HFFc6 (cell line): ENCODE data around the gene LRRTM4. TPM values are rescaled to one million over a fixed set of nuclear protein-coding genes. Genes with fewer than 3 reads are reported as not detected.

ENCODE experiments used
- DNase-seq: peaks from one replicate; pipeline ENCODE4 v3.0.0-alpha.2; 2018
- H3K27ac Mint-ChIP-seq: 2 replicates; pipeline ENCODE4 v1.8.0; 2020; ENCODE audit warnings: mild to moderate bottlenecking, mixed read lengths
- H3K27me3 Mint-ChIP-seq: 2 replicates; pipeline ENCODE4 v1.8.0; 2021; ENCODE audit warnings: mild to moderate bottlenecking, moderate library complexity, mixed read lengths; ENCODE audit not compliant: insufficient read depth
- H3K36me3 Mint-ChIP-seq: 2 replicates; pipeline ENCODE4 v1.8.0; 2021; ENCODE audit warnings: low read depth, mixed read lengths
- H3K4me1 Mint-ChIP-seq: 2 replicates; pipeline ENCODE4 v1.8.0; 2020; ENCODE audit warnings: low read depth, mixed read lengths
- H3K4me3 Mint-ChIP-seq: 2 replicates; pipeline ENCODE4 v1.8.0; 2020; ENCODE audit warnings: mild to moderate bottlenecking, moderate library complexity, mixed read lengths
- H3K9me3 Mint-ChIP-seq: 2 replicates; pipeline ENCODE4 v1.8.0; 2020; ENCODE audit warnings: mild to moderate bottlenecking, mixed read lengths
- CTCF ChIP-seq: fragments of 200-600 bp; sonication (generic); IDR thresholded peaks from 2 replicates; pipeline ENCODE4 v1.5.0; 2021; ENCODE audit warnings: antibody characterized with exemption, mild to moderate bottlenecking
- total RNA-seq, 6 experiments: library from RNA; stranded (reverse); fragmentation: NEBNext Ultra II Directional; extraction: Animal tissue kit (Norgen Biotek cat#: 25700); gene quantifications; 2 replicates in 1 of 6; 3 replicates in 5 of 6; pipeline ENCODE4 v1.2.3, GENCODE V29; 2021

Gene LRRTM4
- total RNA-seq, 6 experiments from 2014 or later: not detected

GRCh38 chr2:77519888-77520506 lies 2.2 kb downstream of the LRRTM4 start:
- Mint-ChIP-seq H3K4me3 (no peak overlapping the region), H3K4me1 (no peaks in the 10 kb centered on the region), H3K27ac (no peak overlapping the region), H3K9me3 (peaks cover 14% of the 10 kb centered on the region), H3K27me3 (no peaks in the 10 kb centered on the region; the same call in none of the 2 replicates), H3K36me3 (no peaks in the 10 kb centered on the region)
- no peak for TF ChIP-seq CTCF
- no peak for DNase-seq

- H3K4me1 Mint-ChIP-seq: no peaks in the 10 kb centered on the region
- TF ChIP-seq CTCF: no peak
- H3K27ac Mint-ChIP-seq: no peak overlapping the region
- no peak for DNase-seq
- H3K4me3 Mint-ChIP-seq: no peak overlapping the region
- H3K36me3 Mint-ChIP-seq: no peaks in the 10 kb centered on the region
- peaks cover 11% of the 10 kb centered on the region for H3K9me3 Mint-ChIP-seq
- H3K27me3 Mint-ChIP-seq: no peaks in the 10 kb centered on the region; the same call in none of the 2 replicates
Measured at GRCh38 chr2:77519164-77519887, 2.9 kb downstream of the LRRTM4 start.

- no peaks in the 10 kb centered on the region for H3K36me3 Mint-ChIP-seq
- no peaks in the 10 kb centered on the region; the same call in none of the 2 replicates for H3K27me3 Mint-ChIP-seq
- no peak for DNase-seq
- no peak overlapping the region for H3K27ac Mint-ChIP-seq
- no peaks in the 10 kb centered on the region for H3K4me1 Mint-ChIP-seq
- H3K4me3 Mint-ChIP-seq: no peak overlapping the region
- no peak for TF ChIP-seq CTCF
- peaks cover 11% of the 10 kb centered on the region for H3K9me3 Mint-ChIP-seq
Measured at GRCh38 chr2:77518311-77518710, 3.9 kb downstream of the LRRTM4 start.

GRCh38 chr2:77513191-77513590 lies 9.0 kb downstream of the LRRTM4 start:
- DNase-seq: no peak
- Mint-ChIP-seq H3K4me1 (no peaks in the 10 kb centered on the region), H3K4me3 (no peak overlapping the region), H3K9me3 (peaks cover 10% of the 10 kb centered on the region), H3K36me3 (no peaks in the 10 kb centered on the region), H3K27me3 (no peaks in the 10 kb centered on the region), H3K27ac (no peak overlapping the region)
- no peak for TF ChIP-seq CTCF

GRCh38 chr2:77512507-77512906 lies 9.7 kb downstream of the LRRTM4 start:
- H3K9me3 Mint-ChIP-seq: peaks cover 10% of the 10 kb centered on the region
- no peak overlapping the region for H3K27ac Mint-ChIP-seq
- TF ChIP-seq CTCF: no peak
- H3K36me3 Mint-ChIP-seq: no peaks in the 10 kb centered on the region
- no peak overlapping the region for H3K4me3 Mint-ChIP-seq
- H3K27me3 Mint-ChIP-seq: no peaks in the 10 kb centered on the region
- DNase-seq: no peak
- H3K4me1 Mint-ChIP-seq: no peaks in the 10 kb centered on the region
